ENCODE data around the gene LDLRAD1.
"Not testable (repeated sequence)": the region's sequence is repeated elsewhere in the genome, so short reads cannot be mapped to it uniquely, and the experiment has no call there.

Gene LDLRAD1

DNA sequence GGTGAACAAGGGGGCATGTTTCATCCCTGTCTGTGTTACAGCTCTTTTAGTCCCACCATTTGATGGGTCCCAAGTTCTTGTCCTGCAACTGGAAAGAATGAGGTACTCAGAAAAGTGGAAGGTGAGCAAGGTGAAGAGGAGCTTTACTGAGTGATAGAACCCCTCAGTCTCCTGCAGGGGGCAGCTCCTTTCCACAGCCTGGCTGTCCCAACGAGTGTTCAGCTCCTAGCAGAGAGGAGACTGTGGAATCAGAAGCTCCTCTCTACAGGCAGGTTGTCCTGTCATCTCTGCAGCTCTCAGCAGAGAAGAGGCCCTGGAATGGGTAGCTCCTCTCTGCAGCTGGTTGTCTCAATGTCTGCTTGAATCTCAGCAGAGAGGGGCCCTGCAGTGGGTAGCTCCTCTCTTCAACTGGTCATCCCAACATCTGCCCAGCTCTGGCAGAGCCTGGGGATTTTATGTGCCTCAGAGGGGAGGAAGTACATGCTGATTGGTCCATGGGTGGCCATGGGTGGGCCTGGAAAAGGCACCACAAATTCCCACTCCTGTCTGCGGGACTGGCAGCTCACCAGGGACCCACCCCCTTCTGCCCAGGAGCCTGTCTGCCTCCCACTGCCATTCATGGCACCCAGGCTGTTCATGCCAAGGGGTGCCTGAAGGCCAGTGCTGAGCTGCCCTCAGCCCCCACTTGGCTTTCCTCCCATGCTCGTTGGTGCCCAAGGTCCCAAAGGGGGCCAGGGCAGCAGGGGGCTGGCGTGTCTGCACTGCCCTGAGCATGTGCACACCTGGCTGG is 25.7 kb downstream of the LDLRAD1 start:
- DNase-seq, result no peak

- DNase-seq, result no peak
Measured at GRCh38 chr1:53987880-53988279, 30.1 kb downstream of the LDLRAD1 start.

DNA sequence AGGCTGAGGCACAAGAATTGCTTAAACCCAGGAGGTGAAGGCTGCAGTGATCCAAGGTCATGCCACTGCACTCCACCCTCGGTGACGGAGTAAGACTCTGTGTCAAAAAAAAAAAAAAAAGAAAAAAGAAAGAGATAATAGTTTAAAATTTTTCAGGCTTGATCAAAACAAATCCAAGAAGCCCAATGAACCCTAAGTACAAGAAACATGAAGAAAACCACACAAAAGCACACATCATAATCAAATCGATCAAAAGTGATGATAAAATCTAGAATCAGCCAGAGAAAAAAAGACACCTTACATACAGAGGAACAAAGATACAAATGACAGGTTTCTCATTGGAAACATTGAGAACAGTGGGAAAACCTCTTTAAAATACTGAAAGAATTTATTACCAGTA is 31.5 kb downstream of the LDLRAD1 start:
- DNase-seq, result no peak

- no peak for DNase-seq
Measured at GRCh38 chr1:53984726-53985125, 33.3 kb downstream of the LDLRAD1 start.

DNA sequence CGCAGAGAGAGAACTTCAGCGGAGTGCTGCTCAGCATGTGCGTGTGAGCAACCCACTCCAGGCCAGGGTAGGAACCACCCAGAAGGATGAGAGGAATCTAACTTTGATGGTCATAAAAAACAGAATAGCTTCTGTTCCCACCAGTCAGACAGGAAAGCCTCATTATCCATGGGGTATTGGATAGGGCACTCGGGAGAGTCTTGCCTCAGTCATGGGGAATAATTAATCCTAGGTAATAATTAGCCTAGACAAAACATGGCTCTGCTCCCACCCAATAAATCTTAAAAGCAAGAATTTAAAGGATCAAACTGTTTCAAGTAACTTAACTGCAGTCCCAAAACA is 35.3 kb downstream of the LDLRAD1 start:
- no peak for DNase-seq

- DNase-seq, result no peak
Measured at GRCh38 chr1:53982034-53982762, 35.8 kb downstream of the LDLRAD1 start.

DNA sequence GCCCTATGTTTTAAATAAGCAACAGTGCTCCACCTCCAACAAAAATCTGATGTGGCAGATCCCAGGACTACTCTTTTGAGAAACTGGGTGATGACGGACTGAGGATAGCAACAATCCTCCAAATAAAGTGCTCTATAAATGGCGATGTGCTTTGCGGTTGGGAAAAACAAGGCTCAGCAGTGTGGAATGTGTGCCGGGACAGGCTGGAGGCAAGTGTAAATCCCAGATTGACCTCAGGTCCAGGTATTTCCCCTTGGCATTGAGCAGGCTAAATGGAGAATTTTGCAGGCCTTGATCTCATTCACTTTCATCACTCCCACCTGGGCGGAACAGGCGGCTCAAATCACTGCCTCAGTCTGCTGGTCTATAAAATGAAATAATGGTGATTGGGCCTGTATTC is 36.8 kb downstream of the LDLRAD1 start:
- no peak for DNase-seq

- no peak for DNase-seq
Measured at GRCh38 chr1:53979712-53980450, 38.1 kb downstream of the LDLRAD1 start.

DNA sequence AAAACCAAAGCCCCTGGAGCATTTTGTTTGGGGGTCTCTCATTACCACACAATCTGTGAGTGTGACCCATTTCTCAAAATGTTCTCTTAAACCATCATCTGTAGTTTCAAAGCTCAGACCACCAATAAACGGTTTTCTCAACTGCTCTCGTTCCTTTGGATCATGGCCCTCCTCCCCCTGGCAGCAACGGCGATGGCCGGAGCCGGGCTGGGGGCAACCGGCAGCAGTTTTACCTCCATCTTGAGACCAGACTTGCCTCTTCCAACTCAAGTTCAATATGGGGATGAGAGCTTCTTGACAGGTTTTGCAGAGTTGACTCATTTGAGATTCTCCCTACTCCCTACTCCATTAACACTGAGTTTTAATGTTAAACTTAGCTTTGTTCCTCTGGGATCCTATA is 42.1 kb downstream of the LDLRAD1 start:
- no peak for DNase-seq

- no peak for DNase-seq
Measured at GRCh38 chr1:53971718-53972117, 46.3 kb downstream of the LDLRAD1 start.

DNA sequence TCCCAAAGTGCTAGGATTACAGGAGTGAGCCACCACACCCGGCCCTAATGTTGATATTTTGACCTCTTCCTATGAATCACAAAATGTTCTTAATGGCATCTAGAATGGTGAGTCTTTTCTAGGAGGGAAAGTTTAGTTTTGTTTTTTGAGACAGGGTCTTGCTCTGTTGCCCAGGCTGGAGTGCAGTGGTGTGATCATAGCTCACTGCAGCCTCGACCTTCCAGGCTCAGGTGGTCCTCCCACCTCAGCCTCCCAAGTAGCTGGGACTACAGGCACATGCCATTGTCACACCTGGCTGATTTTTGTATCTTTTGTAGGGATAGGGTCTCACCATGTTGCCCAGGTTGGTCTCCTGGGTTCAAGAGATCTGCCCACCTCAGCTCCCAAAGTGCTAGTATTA is 48.7 kb downstream of the LDLRAD1 start:
- not testable (repeated sequence) for DNase-seq

GRCh38 chr1:53968125-53968513 is 49.9 kb downstream of the LDLRAD1 start:
- DNase-seq, result no peak

DNA sequence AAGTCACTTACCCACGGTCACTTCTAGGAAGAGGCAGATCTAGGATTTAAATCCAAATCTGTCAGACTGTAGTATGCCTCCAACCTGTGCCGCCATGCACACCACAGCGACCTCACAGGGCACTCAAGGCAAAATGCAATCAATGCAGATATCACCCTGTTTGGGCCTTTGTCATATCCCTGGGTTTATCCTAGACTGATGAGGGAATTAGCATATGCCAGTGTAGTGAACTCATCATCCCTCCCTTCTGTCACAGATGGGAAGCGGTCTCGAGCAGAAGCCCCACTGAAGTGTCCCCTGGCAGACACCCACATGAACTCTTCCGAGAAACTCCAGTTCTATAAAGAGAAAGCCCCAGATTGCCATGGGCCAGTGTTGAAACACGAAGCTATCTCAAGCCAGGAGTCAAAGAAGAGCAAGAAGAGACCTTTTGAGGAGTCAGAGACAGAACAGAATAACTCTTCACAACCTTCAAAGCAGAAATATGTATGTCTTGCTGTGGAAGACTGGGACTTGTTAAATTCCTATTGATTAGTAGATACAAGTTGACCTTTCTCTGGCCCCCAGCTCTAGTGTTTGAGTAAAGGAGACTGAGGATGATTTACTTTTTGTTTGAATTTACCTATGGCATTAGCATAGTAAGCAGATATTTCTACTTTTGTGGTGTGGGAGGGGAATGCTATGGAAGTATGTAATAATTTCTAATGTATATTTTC is 50.4 kb downstream of the LDLRAD1 start:
- no peak for DNase-seq

- DNase-seq, result no peak
Measured at GRCh38 chr1:53966794-53967193, 51.2 kb downstream of the LDLRAD1 start.

DNA sequence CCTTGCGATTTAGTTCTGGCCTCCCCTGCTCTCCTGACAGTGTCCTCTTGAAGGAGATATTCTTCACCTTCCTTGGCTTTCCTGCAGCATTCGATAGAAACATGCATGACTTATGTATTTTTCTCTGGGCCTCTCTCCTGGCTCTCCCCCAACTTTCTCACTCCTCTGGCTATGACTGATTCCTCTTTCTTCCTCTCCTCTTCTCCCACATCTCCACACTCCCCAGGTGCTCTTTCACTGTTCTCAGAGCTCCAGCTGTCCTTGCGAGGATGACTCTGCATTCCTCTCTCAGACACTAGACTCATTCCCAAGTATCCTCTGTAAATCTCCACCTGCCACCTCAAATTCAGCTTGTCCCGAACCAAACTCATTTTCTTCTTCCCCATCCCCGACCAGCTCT is 53.9 kb downstream of the LDLRAD1 start:
- DNase-seq, result no peak

- no peak for DNase-seq
Measured at GRCh38 chr1:53963460-53963859, 54.5 kb downstream of the LDLRAD1 start.

GRCh38 chr1:53962395-53962794 is 55.6 kb downstream of the LDLRAD1 start:
- DNase-seq, result no peak

DNA sequence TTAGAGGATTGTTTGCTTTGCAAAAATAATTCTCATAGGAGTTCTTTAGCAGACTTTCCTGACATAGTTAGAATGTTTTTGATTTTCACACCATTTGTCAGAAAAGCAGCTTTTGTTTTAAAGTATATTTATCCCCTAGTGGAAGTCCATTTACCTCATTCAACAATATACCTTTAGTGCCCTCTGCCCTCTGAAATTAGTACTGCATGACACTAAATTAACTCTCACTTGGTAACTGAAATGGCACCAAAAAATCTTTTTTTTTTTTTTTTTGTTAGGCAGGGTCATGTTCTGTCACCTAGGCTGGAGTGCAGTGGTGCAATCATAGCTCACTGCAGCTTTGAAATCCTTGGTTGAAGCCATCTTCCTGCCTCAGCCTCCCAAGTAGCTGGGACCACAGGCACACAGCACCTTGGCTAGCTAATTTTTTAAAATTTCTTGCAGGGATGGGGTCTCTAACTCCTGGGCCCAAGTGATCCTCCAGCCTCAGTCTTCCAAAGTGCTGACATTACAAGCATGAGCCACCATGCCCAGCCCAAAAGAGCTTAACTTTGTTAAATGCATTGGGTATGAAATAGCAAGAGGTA is 58.2 kb downstream of the LDLRAD1 start:
- DNase-seq, result no peak

Data from NK-92 treated with Interleukin-12 subunit alpha and Interleukin-12 subunit beta, amount 100 ng/mL, for 24 hours (cell line).